ENCODE results near the gene SMTN. TPM values are rescaled to one million over a fixed set of nuclear protein-coding genes. Genes with fewer than 3 reads are reported as not detected.

Gene SMTN
- total and polyA plus RNA-seq, 9 of the 15 experiments (the other 6 are each of a cell fraction or from before 2014, with no cell fraction given), result 2.5 to 41.1 (median 16.1) TPM

GRCh38 chr22:31120642-31121041 lies 39.5 kb downstream of the SMTN start (continued):
- no peak for TF ChIP-seq FOXJ2 (tag; IDR thresholded peaks at IDR 0.05)
- TF ChIP-seq NRF1 (conservative IDR thresholded peaks at IDR 0.05 in 1 of 2, IDR thresholded peaks at IDR 0.05 in 1 of 2), result no peak
- TF ChIP-seq RFX7 (CRISPR knock-in tag; IDR thresholded peaks at IDR 0.05), result no peak
- TF ChIP-seq PBX2 (CRISPR knock-in tag; IDR thresholded peaks at IDR 0.05; ENCODE audit: low read depth), result no peak
- TF ChIP-seq PBX2 (tag; conservative IDR thresholded peaks at IDR 0.05; ENCODE audit: low read depth), result no peak
- TF ChIP-seq SNAPC5 (CRISPR knock-in tag; IDR thresholded peaks at IDR 0.05), result no peak

GRCh38 chr22:31121403-31121802 lies 40.3 kb downstream of the SMTN start:
- Histone ChIP-seq H2AFZ (ENCODE audit: low read depth, low read length) (no peak overlapping the region), H3K4me2 (ENCODE audit: insufficient read depth, low read length) (no peak overlapping the region), H3K79me2 (ENCODE audit: control insufficient read depth, insufficient read depth, low read length) (no peaks in the 10 kb centered on the region), H3K9me3 (replicated peaks; ENCODE audit: control insufficient read depth, insufficient read depth, low read depth, low read length) (no peaks in the 10 kb centered on the region), H3K9ac (ENCODE audit: insufficient read depth in 1 of 2, low read depth in 2 of 2, low read length in 2 of 2) (no peak overlapping the region), H3K27ac (ENCODE audit: extremely low read depth, low read depth, low read length) (no peak overlapping the region), H3K36me3 (ENCODE audit: control insufficient read depth, insufficient read depth, low read length) (no peaks in the 10 kb centered on the region), H3K4me3 (no peak overlapping the region), H4K20me1 (replicated peaks; ENCODE audit: control insufficient read depth, insufficient read depth, low read length) (no peaks in the 10 kb centered on the region), H3K27me3 (ENCODE audit: control insufficient read depth in 2 of 2, insufficient read depth in 2 of 2, low read length in 2 of 2) (no peaks in the 10 kb centered on the region), H3K9me1 (ENCODE audit: control insufficient read depth, insufficient read depth, low read length) (no peaks in the 10 kb centered on the region), H3K4me1 (replicated peaks in 1 of 2; ENCODE audit: control insufficient read depth in 2 of 2, insufficient read depth in 2 of 2, low read length in 2 of 2) (peaks cover 26 to 47% of the 10 kb centered on the region in 2 experiments)
- FAIRE-seq (no peak), DNase-seq (ENCODE audit: extremely low read depth in 1 of 4, low spot score in 3 of 4) (no peak), ATAC-seq (no peak)
- no TSS peak for BruUV-seq (replicated peaks)
- ChIA-PET CTCF (ENCODE audit: low intra/inter-chr PET ratio) (no interaction called here), POLR2A (no interaction called here)
- in situ Hi-C loops (cut with MboI) (no loop called here), intact Hi-C loops (cut with micrococcal nuclease) (no loop called here)
- WGBS (ENCODE audit: insufficient coverage, low coverage, missing lambda C conversion rate), result 67% methylated on average over 2 of the region's 4 CpGs
- TF ChIP-seq ATF7 (IDR thresholded peaks at IDR 0.05) (no peak), MAX (CRISPR knock-in tag; IDR thresholded peaks at IDR 0.05) (no peak), ZBED1 (IDR thresholded peaks at IDR 0.05) (no peak), SRSF7 (optimal IDR thresholded peaks at IDR 0.05; ENCODE audit: low read depth, low read length) (no peak), CBX2 (IDR thresholded peaks at IDR 0.05; ENCODE audit: insufficient read depth, low read length, poor library complexity, severe bottlenecking) (no peak), FOXP4 (CRISPR knock-in tag; IDR thresholded peaks at IDR 0.05; ENCODE audit: borderline replicate concordance) (no peak), E2F6 (IDR thresholded peaks at IDR 0.05; ENCODE audit: borderline replicate concordance in 1 of 2, extremely low read depth in 1 of 2, insufficient read depth in 1 of 2, insufficient read length in 1 of 2, low read depth in 1 of 2, low read length in 1 of 2, poor library complexity in 1 of 2, severe bottlenecking in 1 of 2) (no peak)

Measured in K562 (cell line).